Measurements from ENCODE around the gene ASCL2. TPM values are rescaled to one million over a fixed set of nuclear protein-coding genes. Genes with fewer than 3 reads are reported as not detected.

ASCL2 gene
- total and polyA plus RNA-seq, 2 of the 4 experiments (the other 2 are of a cell fraction), result not detected

- no peak overlapping the region for H3K4me3 ChIP-seq (ENCODE audit: insufficient read depth, low read depth, low read length)
- H2BK20ac ChIP-seq (ENCODE audit: low read depth, low read length), result no peak overlapping the region
- no peak overlapping the region for H3K14ac ChIP-seq (replicated peaks; ENCODE audit: low read depth, low read length)
- TF ChIP-seq, protein P1, sequence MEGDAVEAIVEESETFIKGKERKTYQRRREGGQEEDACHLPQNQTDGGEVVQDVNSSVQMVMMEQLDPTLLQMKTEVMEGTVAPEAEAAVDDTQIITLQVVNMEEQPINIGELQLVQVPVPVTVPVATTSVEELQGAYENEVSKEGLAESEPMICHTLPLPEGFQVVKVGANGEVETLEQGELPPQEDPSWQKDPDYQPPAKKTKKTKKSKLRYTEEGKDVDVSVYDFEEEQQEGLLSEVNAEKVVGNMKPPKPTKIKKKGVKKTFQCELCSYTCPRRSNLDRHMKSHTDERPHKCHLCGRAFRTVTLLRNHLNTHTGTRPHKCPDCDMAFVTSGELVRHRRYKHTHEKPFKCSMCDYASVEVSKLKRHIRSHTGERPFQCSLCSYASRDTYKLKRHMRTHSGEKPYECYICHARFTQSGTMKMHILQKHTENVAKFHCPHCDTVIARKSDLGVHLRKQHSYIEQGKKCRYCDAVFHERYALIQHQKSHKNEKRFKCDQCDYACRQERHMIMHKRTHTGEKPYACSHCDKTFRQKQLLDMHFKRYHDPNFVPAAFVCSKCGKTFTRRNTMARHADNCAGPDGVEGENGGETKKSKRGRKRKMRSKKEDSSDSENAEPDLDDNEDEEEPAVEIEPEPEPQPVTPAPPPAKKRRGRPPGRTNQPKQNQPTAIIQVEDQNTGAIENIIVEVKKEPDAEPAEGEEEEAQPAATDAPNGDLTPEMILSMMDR (conservative IDR thresholded peaks at IDR 0.05; ENCODE audit: low read depth, low read length), result no peak
- no peak for TF ChIP-seq RCOR1 (IDR thresholded peaks at IDR 0.05; ENCODE audit: insufficient replicate concordance, low read length)
- no peak for TF ChIP-seq MAZ (IDR thresholded peaks at IDR 0.05; ENCODE audit: borderline replicate concordance, low read depth, low read length)
- no peak for TF ChIP-seq BHLHE40 (IDR thresholded peaks at IDR 0.05; ENCODE audit: low read depth, low read length)
- TF ChIP-seq SMC3 (IDR thresholded peaks at IDR 0.05; ENCODE audit: low read depth, low read length), result no peak
- no peak for TF ChIP-seq CEBPB (IDR thresholded peaks at IDR 0.05; ENCODE audit: low read depth, low read length)
- TF ChIP-seq, protein P2, sequence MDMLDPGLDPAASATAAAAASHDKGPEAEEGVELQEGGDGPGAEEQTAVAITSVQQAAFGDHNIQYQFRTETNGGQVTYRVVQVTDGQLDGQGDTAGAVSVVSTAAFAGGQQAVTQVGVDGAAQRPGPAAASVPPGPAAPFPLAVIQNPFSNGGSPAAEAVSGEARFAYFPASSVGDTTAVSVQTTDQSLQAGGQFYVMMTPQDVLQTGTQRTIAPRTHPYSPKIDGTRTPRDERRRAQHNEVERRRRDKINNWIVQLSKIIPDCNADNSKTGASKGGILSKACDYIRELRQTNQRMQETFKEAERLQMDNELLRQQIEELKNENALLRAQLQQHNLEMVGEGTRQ (IDR thresholded peaks at IDR 0.05; ENCODE audit: low read depth, low read length), result no peak
- no peaks in the 10 kb centered on the region for H3K79me1 ChIP-seq (ENCODE audit: low read depth in 1 of 2, low read length in 2 of 2)
- no peaks in the 10 kb centered on the region for H3K4me1 ChIP-seq (ENCODE audit: control insufficient read depth, insufficient read depth, low read length)
- no peaks in the 10 kb centered on the region for H3K36me3 ChIP-seq (ENCODE audit: control insufficient read depth, insufficient read depth, low read length)
- H3K9me1 ChIP-seq (ENCODE audit: insufficient read depth, low read length), result no peaks in the 10 kb centered on the region
- no peak overlapping the region for H3K23ac ChIP-seq (ENCODE audit: low read depth, low read length)
- H3K27me3 ChIP-seq (ENCODE audit: control insufficient read depth, insufficient read depth, low read length), result peaks cover 88% of the 10 kb centered on the region
- BruUV-seq (replicated peaks), result no TSS peak
- 70% methylated on average over 17 of the region's 21 CpGs; no CpG with 5 or more reads in 1 of the 2 experiments for WGBS, 2 experiments (ENCODE audit: extremely low coverage in 2 of 2, insufficient read length in 1 of 2)
- ChIA-PET CTCF (interaction anchor here (0.6 kb wide), 1 partner anchor 79 kb away, joined by 3 read pairs; no protein-coding TSS in a partner anchor), POLR2A (ENCODE audit: unreplicated experiment) (no interaction called here)
- no peaks in the 10 kb centered on the region for H4K20me1 ChIP-seq (ENCODE audit: insufficient read depth, low read length)
- DNase-seq, result no peak
- H2BK5ac ChIP-seq (ENCODE audit: low read depth, low read length, poor library complexity, severe bottlenecking), result no peak overlapping the region
- ATAC-seq (ENCODE audit: low read depth), result no peak
- H2AK5ac ChIP-seq (ENCODE audit: low read depth, low read length), result no peak overlapping the region
- H3K18ac ChIP-seq (ENCODE audit: low read depth, low read length), result no peak overlapping the region
- H4K91ac ChIP-seq (ENCODE audit: insufficient read depth, low read depth, low read length), result no peak overlapping the region
- no peak overlapping the region for H2BK120ac ChIP-seq (ENCODE audit: low read depth, low read length)
- no peak overlapping the region for H2BK15ac ChIP-seq (ENCODE audit: low read depth, low read length)
- H3K4ac ChIP-seq (ENCODE audit: low read depth, low read length), result no peak overlapping the region
- in situ Hi-C loops (cut with MboI; ENCODE audit: low sequenced_read_pairs), result no loop called here
- H4K5ac ChIP-seq (ENCODE audit: low read depth, low read length), result no peak overlapping the region
- H3K4me2 ChIP-seq (ENCODE audit: low read depth, low read length), result no peak overlapping the region
- H2AK9ac ChIP-seq (replicated peaks; ENCODE audit: low read depth, low read length, poor library complexity), result no peak overlapping the region
- no peak overlapping the region for H4K8ac ChIP-seq (ENCODE audit: low read depth in 2 of 2, low read length in 2 of 2)
- H3K9ac ChIP-seq (ENCODE audit: low read depth, low read length), result no peak overlapping the region
- intact Hi-C loops (cut with micrococcal nuclease), result no loop called here
- H3K9me3 ChIP-seq (ENCODE audit: control insufficient read depth, insufficient read depth, low read length), result no peaks in the 10 kb centered on the region
- H3K56ac ChIP-seq (ENCODE audit: extremely low read depth, insufficient read depth, low read length), result no peak overlapping the region
- no peak overlapping the region for H2AFZ ChIP-seq (replicated peaks; ENCODE audit: low read length, poor library complexity)
- dilution Hi-C loops (cut with HindIII; ENCODE audit: low sequenced_read_pairs, unreplicated experiment), result no loop called here
- H3K27ac ChIP-seq (ENCODE audit: insufficient read depth, low read length), result no peak overlapping the region
These were observed 2.0 kb upstream of the ASCL2 start for GRCh38 chr11:2272228-2272945.

Measured in IMR-90 (cell line).